Measurements from ENCODE around the gene CORIN. TPM values are rescaled to one million over a fixed set of nuclear protein-coding genes. Genes with fewer than 3 reads are reported as not detected.

The CORIN gene
- polyA plus RNA-seq, 1 of the 3 experiments (the other 2 are of a cell fraction): 1.1 TPM

DNA sequence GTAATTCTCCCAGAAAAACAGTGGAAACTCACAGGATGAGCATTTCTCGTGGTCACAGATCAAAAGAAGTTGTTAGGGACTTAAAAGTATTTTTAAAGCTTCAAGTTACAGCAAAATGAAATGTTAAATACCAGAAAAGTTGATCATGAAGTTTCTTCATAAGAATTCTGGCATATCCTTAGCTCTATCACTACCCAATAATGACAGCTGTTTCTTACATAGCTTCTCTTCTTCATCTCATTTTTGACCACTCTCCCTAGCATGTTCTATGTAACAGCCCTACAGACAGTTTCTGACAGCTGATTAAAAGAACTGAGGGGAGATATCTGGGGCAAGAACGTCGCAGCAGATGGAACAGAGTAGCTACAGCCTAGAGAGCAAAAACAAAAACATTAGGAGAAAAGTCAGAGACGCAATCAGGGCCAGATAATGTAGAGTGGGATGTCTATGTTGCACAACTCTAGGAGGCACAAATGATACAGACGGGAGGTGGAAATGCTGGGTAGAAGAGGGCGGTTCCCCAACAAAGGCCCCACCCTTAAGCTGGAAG is 108.7 kb downstream of the CORIN start:
- H3K4me1 ChIP-seq (ENCODE audit: control insufficient read depth in 1 of 2, insufficient read depth in 2 of 2, low read depth in 1 of 2, low read length in 1 of 2): no peaks in the 10 kb centered on the region
- no peak overlapping the region for H3K9ac ChIP-seq
- no peaks in the 10 kb centered on the region for H3K9me2 ChIP-seq
- H3K4me2 ChIP-seq: no peak overlapping the region
- POLR2A ChIA-PET: no interaction called here
- H3K4me3 ChIP-seq (ENCODE audit: low read depth in 2 of 2, low read length in 1 of 2): no peak overlapping the region
- H3K79me2 ChIP-seq (ENCODE audit: insufficient read depth): no peaks in the 10 kb centered on the region
- TF ChIP-seq, protein P1, sequence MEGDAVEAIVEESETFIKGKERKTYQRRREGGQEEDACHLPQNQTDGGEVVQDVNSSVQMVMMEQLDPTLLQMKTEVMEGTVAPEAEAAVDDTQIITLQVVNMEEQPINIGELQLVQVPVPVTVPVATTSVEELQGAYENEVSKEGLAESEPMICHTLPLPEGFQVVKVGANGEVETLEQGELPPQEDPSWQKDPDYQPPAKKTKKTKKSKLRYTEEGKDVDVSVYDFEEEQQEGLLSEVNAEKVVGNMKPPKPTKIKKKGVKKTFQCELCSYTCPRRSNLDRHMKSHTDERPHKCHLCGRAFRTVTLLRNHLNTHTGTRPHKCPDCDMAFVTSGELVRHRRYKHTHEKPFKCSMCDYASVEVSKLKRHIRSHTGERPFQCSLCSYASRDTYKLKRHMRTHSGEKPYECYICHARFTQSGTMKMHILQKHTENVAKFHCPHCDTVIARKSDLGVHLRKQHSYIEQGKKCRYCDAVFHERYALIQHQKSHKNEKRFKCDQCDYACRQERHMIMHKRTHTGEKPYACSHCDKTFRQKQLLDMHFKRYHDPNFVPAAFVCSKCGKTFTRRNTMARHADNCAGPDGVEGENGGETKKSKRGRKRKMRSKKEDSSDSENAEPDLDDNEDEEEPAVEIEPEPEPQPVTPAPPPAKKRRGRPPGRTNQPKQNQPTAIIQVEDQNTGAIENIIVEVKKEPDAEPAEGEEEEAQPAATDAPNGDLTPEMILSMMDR (IDR thresholded peaks at IDR 0.05): no peak
- no peak for TF ChIP-seq EZH2phosphoT487 (IDR thresholded peaks at IDR 0.05; ENCODE audit: borderline replicate concordance, low read depth)
- TF ChIP-seq TCF12 (IDR thresholded peaks at IDR 0.05): no peak
- no peak for TF ChIP-seq YY1 (IDR thresholded peaks at IDR 0.05; ENCODE audit: low read depth)
- TF ChIP-seq RCOR1 (IDR thresholded peaks at IDR 0.05; ENCODE audit: low read length): no peak
- TF ChIP-seq TAF1 (IDR thresholded peaks at IDR 0.05; ENCODE audit: borderline replicate concordance, low read depth, low read length): no peak
- TF ChIP-seq JUND (IDR thresholded peaks at IDR 0.05): no peak
- TF ChIP-seq, protein P2, sequence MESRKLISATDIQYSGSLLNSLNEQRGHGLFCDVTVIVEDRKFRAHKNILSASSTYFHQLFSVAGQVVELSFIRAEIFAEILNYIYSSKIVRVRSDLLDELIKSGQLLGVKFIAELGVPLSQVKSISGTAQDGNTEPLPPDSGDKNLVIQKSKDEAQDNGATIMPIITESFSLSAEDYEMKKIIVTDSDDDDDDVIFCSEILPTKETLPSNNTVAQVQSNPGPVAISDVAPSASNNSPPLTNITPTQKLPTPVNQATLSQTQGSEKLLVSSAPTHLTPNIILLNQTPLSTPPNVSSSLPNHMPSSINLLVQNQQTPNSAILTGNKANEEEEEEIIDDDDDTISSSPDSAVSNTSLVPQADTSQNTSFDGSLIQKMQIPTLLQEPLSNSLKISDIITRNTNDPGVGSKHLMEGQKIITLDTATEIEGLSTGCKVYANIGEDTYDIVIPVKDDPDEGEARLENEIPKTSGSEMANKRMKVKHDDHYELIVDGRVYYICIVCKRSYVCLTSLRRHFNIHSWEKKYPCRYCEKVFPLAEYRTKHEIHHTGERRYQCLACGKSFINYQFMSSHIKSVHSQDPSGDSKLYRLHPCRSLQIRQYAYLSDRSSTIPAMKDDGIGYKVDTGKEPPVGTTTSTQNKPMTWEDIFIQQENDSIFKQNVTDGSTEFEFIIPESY (IDR thresholded peaks at IDR 0.05; ENCODE audit: borderline replicate concordance, low read depth): no peak
- no peak for TF ChIP-seq SIN3A (IDR thresholded peaks at IDR 0.05; ENCODE audit: borderline replicate concordance, low read depth, low read length)
- no peak for TF ChIP-seq POLR2AphosphoS5 (IDR thresholded peaks at IDR 0.05; ENCODE audit: low read depth, low read length)
- TF ChIP-seq, protein P3, sequence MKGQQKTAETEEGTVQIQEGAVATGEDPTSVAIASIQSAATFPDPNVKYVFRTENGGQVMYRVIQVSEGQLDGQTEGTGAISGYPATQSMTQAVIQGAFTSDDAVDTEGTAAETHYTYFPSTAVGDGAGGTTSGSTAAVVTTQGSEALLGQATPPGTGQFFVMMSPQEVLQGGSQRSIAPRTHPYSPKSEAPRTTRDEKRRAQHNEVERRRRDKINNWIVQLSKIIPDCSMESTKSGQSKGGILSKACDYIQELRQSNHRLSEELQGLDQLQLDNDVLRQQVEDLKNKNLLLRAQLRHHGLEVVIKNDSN (IDR thresholded peaks at IDR 0.05; ENCODE audit: borderline replicate concordance, low read depth): no peak
- no peak for TF ChIP-seq NFIC (IDR thresholded peaks at IDR 0.05; ENCODE audit: borderline replicate concordance)
- no peak for TF ChIP-seq RAD21 (IDR thresholded peaks at IDR 0.05; ENCODE audit: low read length)
- TF ChIP-seq, protein P4, sequence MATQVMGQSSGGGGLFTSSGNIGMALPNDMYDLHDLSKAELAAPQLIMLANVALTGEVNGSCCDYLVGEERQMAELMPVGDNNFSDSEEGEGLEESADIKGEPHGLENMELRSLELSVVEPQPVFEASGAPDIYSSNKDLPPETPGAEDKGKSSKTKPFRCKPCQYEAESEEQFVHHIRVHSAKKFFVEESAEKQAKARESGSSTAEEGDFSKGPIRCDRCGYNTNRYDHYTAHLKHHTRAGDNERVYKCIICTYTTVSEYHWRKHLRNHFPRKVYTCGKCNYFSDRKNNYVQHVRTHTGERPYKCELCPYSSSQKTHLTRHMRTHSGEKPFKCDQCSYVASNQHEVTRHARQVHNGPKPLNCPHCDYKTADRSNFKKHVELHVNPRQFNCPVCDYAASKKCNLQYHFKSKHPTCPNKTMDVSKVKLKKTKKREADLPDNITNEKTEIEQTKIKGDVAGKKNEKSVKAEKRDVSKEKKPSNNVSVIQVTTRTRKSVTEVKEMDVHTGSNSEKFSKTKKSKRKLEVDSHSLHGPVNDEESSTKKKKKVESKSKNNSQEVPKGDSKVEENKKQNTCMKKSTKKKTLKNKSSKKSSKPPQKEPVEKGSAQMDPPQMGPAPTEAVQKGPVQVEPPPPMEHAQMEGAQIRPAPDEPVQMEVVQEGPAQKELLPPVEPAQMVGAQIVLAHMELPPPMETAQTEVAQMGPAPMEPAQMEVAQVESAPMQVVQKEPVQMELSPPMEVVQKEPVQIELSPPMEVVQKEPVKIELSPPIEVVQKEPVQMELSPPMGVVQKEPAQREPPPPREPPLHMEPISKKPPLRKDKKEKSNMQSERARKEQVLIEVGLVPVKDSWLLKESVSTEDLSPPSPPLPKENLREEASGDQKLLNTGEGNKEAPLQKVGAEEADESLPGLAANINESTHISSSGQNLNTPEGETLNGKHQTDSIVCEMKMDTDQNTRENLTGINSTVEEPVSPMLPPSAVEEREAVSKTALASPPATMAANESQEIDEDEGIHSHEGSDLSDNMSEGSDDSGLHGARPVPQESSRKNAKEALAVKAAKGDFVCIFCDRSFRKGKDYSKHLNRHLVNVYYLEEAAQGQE (IDR thresholded peaks at IDR 0.05; ENCODE audit: low read depth, low read length): no peak
- TF ChIP-seq NRF1 (IDR thresholded peaks at IDR 0.05; ENCODE audit: low read depth, low read length): no peak
- TF ChIP-seq, protein P5, sequence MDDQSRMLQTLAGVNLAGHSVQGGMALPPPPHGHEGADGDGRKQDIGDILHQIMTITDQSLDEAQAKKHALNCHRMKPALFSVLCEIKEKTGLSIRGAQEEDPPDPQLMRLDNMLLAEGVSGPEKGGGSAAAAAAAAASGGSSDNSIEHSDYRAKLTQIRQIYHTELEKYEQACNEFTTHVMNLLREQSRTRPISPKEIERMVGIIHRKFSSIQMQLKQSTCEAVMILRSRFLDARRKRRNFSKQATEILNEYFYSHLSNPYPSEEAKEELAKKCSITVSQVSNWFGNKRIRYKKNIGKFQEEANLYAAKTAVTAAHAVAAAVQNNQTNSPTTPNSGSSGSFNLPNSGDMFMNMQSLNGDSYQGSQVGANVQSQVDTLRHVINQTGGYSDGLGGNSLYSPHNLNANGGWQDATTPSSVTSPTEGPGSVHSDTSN (IDR thresholded peaks at IDR 0.05): no peak
- TF ChIP-seq RXRA (IDR thresholded peaks at IDR 0.05; ENCODE audit: borderline replicate concordance, low read depth): no peak
- TF ChIP-seq TEAD4 (IDR thresholded peaks at IDR 0.05; ENCODE audit: borderline replicate concordance, insufficient read depth): no peak
- no peak for TF ChIP-seq FOXJ3 (CRISPR knock-in tag; IDR thresholded peaks at IDR 0.05)
- DNase-seq: no peak
- no peak overlapping the region for H2AFZ ChIP-seq (ENCODE audit: low read depth)
- H3K9me3 ChIP-seq: no peaks in the 10 kb centered on the region
- H3K36me3 ChIP-seq (replicated peaks in 1 of 2; ENCODE audit: control insufficient read depth in 1 of 2, insufficient read depth in 2 of 2, low read length in 1 of 2): no peaks in the 10 kb centered on the region
- CTCF ChIA-PET: interaction anchor here (0.5 to 4.2 kb wide), 5 partner anchors 24 to 108 kb away, joined by 3 to 31 read pairs (median 3); no protein-coding TSS in a partner anchor
- H3K27ac ChIP-seq (ENCODE audit: low read depth in 2 of 2, low read length in 1 of 2): no peak overlapping the region
- no peaks in the 10 kb centered on the region for H4K20me1 ChIP-seq (ENCODE audit: insufficient read depth)
- H3F3A ChIP-seq (replicated peaks; ENCODE audit: insufficient read depth): no peaks in the 10 kb centered on the region
- no peaks in the 10 kb centered on the region for H3K27me3 ChIP-seq (ENCODE audit: insufficient read depth)
- whole genome bisulfite sequencing (ENCODE audit: low lambda C conversion rate): 67% methylated on average over 6 of the region's 6 CpGs

All from SK-N-SH (cell line).